Measurements from ENCODE around the gene PTPRN2. TPM values are rescaled to one million over a fixed set of nuclear protein-coding genes. Genes with fewer than 3 reads are reported as not detected.

PTPRN2 gene
- total RNA-seq, 1 donor from 2014 or later, result 2.4 TPM

DNA sequence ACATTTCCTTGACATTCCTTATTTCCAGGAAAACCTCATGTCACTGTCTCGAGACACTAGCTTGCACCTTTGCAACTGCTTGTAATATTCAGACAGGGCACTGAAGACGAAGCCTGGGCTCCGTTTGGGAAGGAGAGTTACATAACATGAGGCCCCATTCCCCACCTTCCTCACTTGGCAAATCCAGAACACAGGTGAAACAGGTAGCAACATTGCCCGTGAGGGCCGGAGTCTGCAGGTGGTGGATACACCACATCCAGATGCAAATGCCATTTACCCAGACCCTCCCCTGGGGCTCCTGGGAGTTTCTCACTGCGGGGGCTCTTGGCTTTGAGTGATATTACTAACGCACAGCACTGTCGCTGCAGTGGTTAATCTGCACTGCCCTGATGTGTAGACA is 491.0 kb downstream of the PTPRN2 start:
- DNase-seq (ENCODE audit: low read depth), result no peak
- TF ChIP-seq, protein P1, sequence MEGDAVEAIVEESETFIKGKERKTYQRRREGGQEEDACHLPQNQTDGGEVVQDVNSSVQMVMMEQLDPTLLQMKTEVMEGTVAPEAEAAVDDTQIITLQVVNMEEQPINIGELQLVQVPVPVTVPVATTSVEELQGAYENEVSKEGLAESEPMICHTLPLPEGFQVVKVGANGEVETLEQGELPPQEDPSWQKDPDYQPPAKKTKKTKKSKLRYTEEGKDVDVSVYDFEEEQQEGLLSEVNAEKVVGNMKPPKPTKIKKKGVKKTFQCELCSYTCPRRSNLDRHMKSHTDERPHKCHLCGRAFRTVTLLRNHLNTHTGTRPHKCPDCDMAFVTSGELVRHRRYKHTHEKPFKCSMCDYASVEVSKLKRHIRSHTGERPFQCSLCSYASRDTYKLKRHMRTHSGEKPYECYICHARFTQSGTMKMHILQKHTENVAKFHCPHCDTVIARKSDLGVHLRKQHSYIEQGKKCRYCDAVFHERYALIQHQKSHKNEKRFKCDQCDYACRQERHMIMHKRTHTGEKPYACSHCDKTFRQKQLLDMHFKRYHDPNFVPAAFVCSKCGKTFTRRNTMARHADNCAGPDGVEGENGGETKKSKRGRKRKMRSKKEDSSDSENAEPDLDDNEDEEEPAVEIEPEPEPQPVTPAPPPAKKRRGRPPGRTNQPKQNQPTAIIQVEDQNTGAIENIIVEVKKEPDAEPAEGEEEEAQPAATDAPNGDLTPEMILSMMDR (IDR thresholded peaks at IDR 0.05; ENCODE audit: insufficient read depth, low read length, poor library complexity, severe bottlenecking), result no peak
- Histone ChIP-seq H3K27me3 (ENCODE audit: control insufficient read depth, insufficient read depth, low read length) (no peaks in the 10 kb centered on the region), H3K4me3 (ENCODE audit: low read depth, low read length) (no peak overlapping the region), H3K36me3 (ENCODE audit: control insufficient read depth, insufficient read depth, low read length) (no peaks in the 10 kb centered on the region)

DNA sequence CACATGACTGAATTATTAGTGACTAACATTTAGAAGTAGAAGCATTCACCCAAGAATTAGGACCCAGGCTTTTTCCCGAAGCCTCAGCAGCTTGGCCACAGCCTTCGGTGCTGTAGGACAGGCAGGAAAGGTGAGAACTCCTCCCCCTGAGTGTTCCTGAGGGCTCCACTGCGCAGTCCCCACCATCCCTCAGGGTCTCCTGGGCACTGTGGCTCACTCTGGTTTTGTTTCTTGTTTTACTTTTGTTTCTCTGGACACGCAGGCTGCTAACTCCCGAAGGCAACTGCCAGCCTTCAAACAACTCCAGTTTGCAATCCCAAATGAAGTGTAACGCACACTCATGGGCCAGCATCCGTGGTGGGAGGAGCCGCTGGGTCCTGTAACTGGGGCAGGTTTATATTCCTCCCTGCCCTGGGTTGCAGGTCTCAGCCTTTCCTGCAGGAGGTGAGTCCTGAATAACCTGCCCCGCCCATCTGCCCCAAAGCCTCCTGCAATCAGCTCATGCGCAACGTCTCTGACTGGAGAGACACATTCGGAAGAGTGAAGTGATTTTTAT is 492.9 kb downstream of the PTPRN2 start:
- TF ChIP-seq, protein P1 (IDR thresholded peaks at IDR 0.05; ENCODE audit: insufficient read depth, low read length, poor library complexity, severe bottlenecking), result no peak
- no peak overlapping the region for H3K4me3 ChIP-seq (ENCODE audit: low read depth, low read length)
- no peaks in the 10 kb centered on the region for H3K27me3 ChIP-seq (ENCODE audit: control insufficient read depth, insufficient read depth, low read length)
- DNase-seq (ENCODE audit: low read depth), result no peak
- H3K36me3 ChIP-seq (ENCODE audit: control insufficient read depth, insufficient read depth, low read length), result no peaks in the 10 kb centered on the region

DNA sequence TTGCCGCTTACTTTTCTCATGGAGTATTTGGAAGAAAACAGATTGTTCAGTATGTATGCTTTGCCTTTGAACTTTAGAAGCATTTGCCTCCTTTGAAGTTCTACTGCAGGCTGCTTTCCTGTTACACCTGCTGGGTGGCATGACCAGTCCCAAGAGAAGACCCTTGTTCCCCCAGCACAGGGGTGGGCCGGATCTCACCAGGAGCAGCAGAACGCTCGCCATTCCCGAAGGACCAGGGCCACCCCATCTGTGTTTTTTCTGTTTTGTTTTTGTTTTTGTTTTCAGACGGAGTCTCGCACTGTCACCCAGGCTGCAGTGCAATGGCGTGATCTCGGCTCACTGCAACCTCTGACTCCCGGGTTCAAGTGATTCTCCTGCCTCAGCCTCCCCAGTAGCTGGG is 493.6 kb downstream of the PTPRN2 start:
- no peak for DNase-seq (ENCODE audit: low read depth)
- TF ChIP-seq, protein P1 (IDR thresholded peaks at IDR 0.05; ENCODE audit: insufficient read depth, low read length, poor library complexity, severe bottlenecking), result no peak
- Histone ChIP-seq H3K36me3 (ENCODE audit: control insufficient read depth, insufficient read depth, low read length) (no peaks in the 10 kb centered on the region), H3K4me3 (ENCODE audit: low read depth, low read length) (no peak overlapping the region), H3K27me3 (ENCODE audit: control insufficient read depth, insufficient read depth, low read length) (no peaks in the 10 kb centered on the region)

DNA sequence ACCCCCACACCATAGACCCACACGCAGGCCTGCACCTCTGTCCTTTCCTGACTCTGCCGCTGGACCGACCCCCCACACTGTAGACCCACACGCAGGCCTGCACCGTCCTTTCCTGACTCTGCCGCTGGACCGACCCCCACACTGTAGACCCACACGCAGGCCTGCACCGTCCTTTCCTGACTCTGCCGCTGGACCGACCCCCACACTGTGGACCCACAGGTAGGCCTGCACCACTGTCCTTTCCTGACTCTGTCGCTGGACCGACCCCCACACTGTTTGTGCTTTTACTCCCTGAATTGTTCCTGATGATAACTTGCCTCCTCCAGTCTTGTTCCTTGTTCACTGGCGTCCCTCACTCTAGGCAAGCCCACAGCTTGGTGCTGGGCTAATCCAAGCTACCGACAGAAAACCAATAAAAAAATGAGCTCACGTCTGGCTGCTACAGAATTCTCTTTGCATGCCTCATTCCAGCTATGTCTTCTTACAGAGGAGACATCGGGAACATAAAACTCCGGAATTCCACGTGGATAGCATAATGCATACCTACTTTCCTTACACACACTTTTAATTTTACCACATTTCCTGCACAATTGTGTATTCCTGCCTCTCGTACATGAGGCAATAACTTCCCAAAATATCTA is 494.3 kb downstream of the PTPRN2 start:
- Histone ChIP-seq H3K4me3 (ENCODE audit: low read depth, low read length) (no peak overlapping the region), H3K36me3 (ENCODE audit: control insufficient read depth, insufficient read depth, low read length) (no peaks in the 10 kb centered on the region), H3K27me3 (ENCODE audit: control insufficient read depth, insufficient read depth, low read length) (no peaks in the 10 kb centered on the region)
- TF ChIP-seq, protein P1 (IDR thresholded peaks at IDR 0.05; ENCODE audit: insufficient read depth, low read length, poor library complexity, severe bottlenecking), result no peak
- DNase-seq (ENCODE audit: low read depth), result no peak

DNA sequence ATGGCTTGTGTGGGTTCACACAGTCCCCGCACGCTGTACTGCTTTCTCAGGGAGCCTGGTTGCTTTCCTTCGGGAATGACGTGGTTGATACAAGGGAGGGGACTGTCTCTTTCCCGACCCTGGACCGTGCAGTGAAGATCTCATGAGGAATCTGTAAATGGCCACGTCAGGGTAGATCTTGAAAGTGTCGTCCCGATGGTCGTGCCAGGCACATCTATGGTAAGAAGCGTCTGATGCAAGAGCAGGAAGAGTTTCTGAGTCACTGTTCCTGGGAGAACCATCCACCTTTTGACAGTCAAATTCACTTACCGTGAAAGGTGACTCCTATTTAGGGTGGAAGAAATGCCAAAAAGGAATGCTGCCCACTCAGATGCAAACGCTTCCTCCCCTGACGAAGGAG is 500.4 kb downstream of the PTPRN2 start:
- no peak for DNase-seq (ENCODE audit: low read depth)
- no peak overlapping the region for H3K4me3 ChIP-seq (ENCODE audit: low read depth, low read length)
- TF ChIP-seq, protein P1 (IDR thresholded peaks at IDR 0.05; ENCODE audit: insufficient read depth, low read length, poor library complexity, severe bottlenecking), result no peak
- H3K36me3 ChIP-seq (ENCODE audit: control insufficient read depth, insufficient read depth, low read length), result no peaks in the 10 kb centered on the region
- no peaks in the 10 kb centered on the region for H3K27me3 ChIP-seq (ENCODE audit: control insufficient read depth, insufficient read depth, low read length)

Measured in kidney epithelial cell (primary cell).